ENCODE data around the gene ZNF683. TPM values are rescaled to one million over a fixed set of nuclear protein-coding genes. Genes with fewer than 3 reads are reported as not detected.

ZNF683 gene
- total and polyA plus RNA-seq, 10 of the 15 experiments (the other 5 are each of a cell fraction or from before 2014, with no cell fraction given): not detected

DNA sequence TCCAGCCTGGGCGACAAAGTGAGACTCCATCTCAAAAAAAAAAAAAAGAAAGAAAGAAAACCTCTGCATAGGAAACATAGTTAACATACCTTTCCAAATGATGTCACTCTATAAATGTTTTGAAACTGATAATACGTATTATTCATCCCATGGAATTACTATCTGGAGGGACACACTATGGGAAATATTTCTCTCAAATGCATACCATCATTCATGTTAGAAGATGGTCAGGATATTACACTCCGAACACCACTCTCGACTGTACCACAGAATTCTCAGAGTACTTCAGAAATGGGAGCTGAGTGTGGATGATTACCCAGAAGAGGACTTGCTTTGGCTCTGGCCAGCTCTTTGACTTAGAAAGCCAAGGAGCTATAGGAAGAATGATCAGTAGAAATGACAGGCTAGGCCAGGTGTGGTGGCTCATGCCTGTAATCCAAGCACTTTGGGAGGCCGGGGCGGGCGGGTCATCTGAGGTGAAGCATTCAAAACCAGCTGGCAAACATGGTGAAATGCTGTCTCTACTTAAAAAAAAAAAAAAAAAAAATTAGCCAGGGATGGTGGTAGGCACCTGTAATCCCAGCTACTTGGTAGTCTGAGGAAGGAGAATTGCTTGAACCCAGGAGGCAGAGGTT is 32.8 kb upstream of the ZNF683 start:
- no peak for DNase-seq (ENCODE audit: low read depth, low spot score)
- intact Hi-C loops (cut with micrococcal nuclease; ENCODE audit: unreplicated experiment) (no loop called here), in situ Hi-C loops (cut with MboI) (no loop called here)
- Histone ChIP-seq H3K4me1 (ENCODE audit: control insufficient read depth, insufficient read depth, low read length) (no peaks in the 10 kb centered on the region), H3K36me3 (ENCODE audit: control insufficient read depth in 2 of 2, insufficient read depth in 2 of 2, low read length in 1 of 2) (no peaks in the 10 kb centered on the region), H3K9me3 (replicated peaks; ENCODE audit: control insufficient read depth, insufficient read depth, low read length) (no peaks in the 10 kb centered on the region), H3K27ac (ENCODE audit: control insufficient read depth, insufficient read depth) (no peak overlapping the region), H3K4me3 (no peak overlapping the region), H3K27me3 (replicated peaks in 1 of 2; ENCODE audit: control insufficient read depth in 2 of 2, insufficient read depth in 2 of 2, low read length in 1 of 2) (peaks cover 0 to 4% of the 10 kb centered on the region in 2 experiments; a peak in 1 of 4 replicates), H3K79me2 (ENCODE audit: control insufficient read depth, insufficient read depth, low read length) (no peaks in the 10 kb centered on the region), H2AFZ (ENCODE audit: control insufficient read depth, low read depth, low read length) (no peak overlapping the region), H3K4me2 (ENCODE audit: control insufficient read depth, insufficient read depth) (no peak overlapping the region), H3K9ac (ENCODE audit: control insufficient read depth, insufficient read depth, low read length) (no peak overlapping the region), H4K20me1 (ENCODE audit: control insufficient read depth, insufficient read depth) (no peaks in the 10 kb centered on the region)
- no peak for ATAC-seq
- BruUV-seq (replicated peaks): no TSS peak
- WGBS (ENCODE audit: insufficient coverage, insufficient replicate concordance, low lambda C conversion rate, missing lambda C conversion rate): 26% methylated on average over 7 of the region's 7 CpGs
- FAIRE-seq: no peak
- TF ChIP-seq ETV6 (conservative IDR thresholded peaks at IDR 0.05 in 1 of 2, IDR thresholded peaks at IDR 0.05 in 1 of 2; ENCODE audit: borderline replicate concordance in 1 of 2, low read depth in 1 of 2) (no peak), BHLHE40 (IDR thresholded peaks at IDR 0.05; ENCODE audit: borderline replicate concordance in 1 of 2, low read depth in 2 of 2, low read length in 1 of 2) (no peak)
- POLR2A ChIA-PET: interaction anchor here (0.6 kb wide), 1 partner anchor 117 kb away, joined by 5 read pairs; no protein-coding TSS in a partner anchor
- SMC1A ChIA-PET (ENCODE audit: uncharacterized antibody, unreplicated experiment): interaction anchor here (0.5 kb wide), 1 partner anchor 292 kb away, joined by 3 read pairs; no protein-coding TSS in a partner anchor
- RAD21 ChIA-PET (ENCODE audit: unreplicated experiment): interaction anchor here (0.9 kb wide), 1 partner anchor 12 kb away, joined by 3 read pairs; no protein-coding TSS in a partner anchor
- CTCF ChIA-PET: interaction anchor here (1.4 to 5.1 kb wide), 3 partner anchors 10 to 41 kb away, joined by 5 to 35 read pairs (median 5); no protein-coding TSS in a partner anchor

- no peaks in the 10 kb centered on the region for H3K79me2 ChIP-seq (ENCODE audit: control insufficient read depth, insufficient read depth, low read length)
- intact Hi-C loops (cut with micrococcal nuclease; ENCODE audit: unreplicated experiment) (no loop called here), in situ Hi-C loops (cut with MboI) (no loop called here)
- no peaks in the 10 kb centered on the region for H3K36me3 ChIP-seq (ENCODE audit: control insufficient read depth in 2 of 2, insufficient read depth in 2 of 2, low read length in 1 of 2)
- FAIRE-seq: no peak
- no peaks in the 10 kb centered on the region for H4K20me1 ChIP-seq (ENCODE audit: control insufficient read depth, insufficient read depth)
- H3K4me1 ChIP-seq (ENCODE audit: control insufficient read depth, insufficient read depth, low read length): no peaks in the 10 kb centered on the region
- no peak for ATAC-seq
- ChIA-PET RAD21 (ENCODE audit: unreplicated experiment) (no interaction called here), POLR2A (no interaction called here), CTCF (interaction anchor here (5.1 kb wide), 1 partner anchor 12 kb away, joined by 35 read pairs; no protein-coding TSS in a partner anchor), SMC1A (ENCODE audit: uncharacterized antibody, unreplicated experiment) (no interaction called here)
- 42% methylated on average over 2 of the region's 2 CpGs for WGBS (ENCODE audit: insufficient coverage, insufficient replicate concordance, low lambda C conversion rate, missing lambda C conversion rate)
- H3K4me3 ChIP-seq: no peak overlapping the region
- no peak overlapping the region for H3K27ac ChIP-seq (ENCODE audit: control insufficient read depth, insufficient read depth)
- no TSS peak for BruUV-seq (replicated peaks)
- peaks cover 0 to 3% of the 10 kb centered on the region in 2 experiments; a peak in 1 of 4 replicates for H3K27me3 ChIP-seq (replicated peaks in 1 of 2; ENCODE audit: control insufficient read depth in 2 of 2, insufficient read depth in 2 of 2, low read length in 1 of 2)
- DNase-seq (ENCODE audit: low read depth, low spot score): no peak
- H2AFZ ChIP-seq (ENCODE audit: control insufficient read depth, low read depth, low read length): no peak overlapping the region
- H3K4me2 ChIP-seq (ENCODE audit: control insufficient read depth, insufficient read depth): no peak overlapping the region
- H3K9ac ChIP-seq (ENCODE audit: control insufficient read depth, insufficient read depth, low read length): no peak overlapping the region
- H3K9me3 ChIP-seq (replicated peaks; ENCODE audit: control insufficient read depth, insufficient read depth, low read length): no peaks in the 10 kb centered on the region
- TF ChIP-seq EZH2 (IDR thresholded peaks at IDR 0.05; ENCODE audit: borderline replicate concordance, control insufficient read depth, low read depth, low read length) (no peak), YY1 (IDR thresholded peaks at IDR 0.05; ENCODE audit: low read depth, low read length) (no peak), MXI1 (IDR thresholded peaks at IDR 0.05; ENCODE audit: low read depth, low read length) (no peak), SPI1 (IDR thresholded peaks at IDR 0.05; ENCODE audit: borderline replicate concordance, insufficient read depth, low read depth, low read length) (no peak), IKZF2 (IDR thresholded peaks at IDR 0.05) (no peak), MTA2 (IDR thresholded peaks at IDR 0.05; ENCODE audit: low read depth) (no peak), MYB (IDR thresholded peaks at IDR 0.05; ENCODE audit: borderline replicate concordance, low read depth, low read length) (no peak), SREBF1 (IDR thresholded peaks at IDR 0.05; ENCODE audit: low read length) (no peak), ZBED1 (IDR thresholded peaks at IDR 0.05; ENCODE audit: borderline replicate concordance) (no peak), POLR2AphosphoS5 (IDR thresholded peaks at IDR 0.05; ENCODE audit: low read length) (no peak), CBFB (IDR thresholded peaks at IDR 0.05; ENCODE audit: low read depth) (no peak), ESRRA (IDR thresholded peaks at IDR 0.05; ENCODE audit: low read length) (no peak), ZBTB33 (IDR thresholded peaks at IDR 0.05) (no peak)
Measured at GRCh38 chr1:26404641-26405040, 32.1 kb upstream of the ZNF683 start.
